Measurements from ENCODE around the gene ACAA2.
A peak's percentile ranks its signal among the peaks of the same experiment; 100 is the strongest.

Gene ACAA2

GRCh38 chr18:49813319-49814146 lies at the start of gene ACAA2:
Gene ACAA2 (minus strand): TSS chr18:49813533. CDS start chr18:49813484, 49 bp downstream.
- Mint-ChIP-seq H3K36me3 (peaks cover 13% of the 10 kb centered on the region), H3K9me3 (peaks cover 2% of the 10 kb centered on the region), H3K4me1 (peaks cover 68% of the 10 kb centered on the region), H3K4me3 (peak within 1 kb of the TSS; percentile 97), H3K27ac (peak within 1 kb of the TSS; percentile 96), H3K27me3 (no peaks in the 10 kb centered on the region)

GRCh38 chr18:49862656-49863385 lies 49.5 kb upstream of the ACAA2 start:
- H3K4me1 Mint-ChIP-seq, result no peaks in the 10 kb centered on the region
- H3K9me3 Mint-ChIP-seq, result no peaks in the 10 kb centered on the region
- no peak overlapping the region for H3K4me3 Mint-ChIP-seq
- peaks cover 2% of the 10 kb centered on the region for H3K27me3 Mint-ChIP-seq
- no peaks in the 10 kb centered on the region for H3K36me3 Mint-ChIP-seq
- no peak overlapping the region for H3K27ac Mint-ChIP-seq

- H3K9me3 Mint-ChIP-seq, result no peaks in the 10 kb centered on the region
- H3K36me3 Mint-ChIP-seq, result no peaks in the 10 kb centered on the region
- H3K27me3 Mint-ChIP-seq, result peaks cover 2% of the 10 kb centered on the region
- no peak overlapping the region for H3K27ac Mint-ChIP-seq
- no peak overlapping the region for H3K4me3 Mint-ChIP-seq
- H3K4me1 Mint-ChIP-seq, result no peaks in the 10 kb centered on the region
These were observed 48.3 kb upstream of the ACAA2 start for GRCh38 chr18:49861659-49862058.

- Mint-ChIP-seq H3K27me3 (no peaks in the 10 kb centered on the region), H3K36me3 (no peaks in the 10 kb centered on the region), H3K4me1 (no peaks in the 10 kb centered on the region), H3K9me3 (no peaks in the 10 kb centered on the region), H3K4me3 (no peak overlapping the region), H3K27ac (no peak overlapping the region)
These were observed 46.4 kb upstream of the ACAA2 start for GRCh38 chr18:49859725-49860124.

GRCh38 chr18:49859021-49859359 lies 45.7 kb upstream of the ACAA2 start:
- Mint-ChIP-seq H3K9me3 (no peaks in the 10 kb centered on the region), H3K4me3 (no peak overlapping the region), H3K27me3 (no peaks in the 10 kb centered on the region), H3K27ac (no peak overlapping the region), H3K36me3 (no peaks in the 10 kb centered on the region), H3K4me1 (no peaks in the 10 kb centered on the region)

GRCh38 chr18:49858309-49859020 lies 45.1 kb upstream of the ACAA2 start:
- H3K9me3 Mint-ChIP-seq, result no peaks in the 10 kb centered on the region
- no peaks in the 10 kb centered on the region for H3K36me3 Mint-ChIP-seq
- no peaks in the 10 kb centered on the region for H3K4me1 Mint-ChIP-seq
- H3K27me3 Mint-ChIP-seq, result no peaks in the 10 kb centered on the region
- no peak overlapping the region for H3K27ac Mint-ChIP-seq
- no peak overlapping the region for H3K4me3 Mint-ChIP-seq

GRCh38 chr18:49857708-49858107 lies 44.4 kb upstream of the ACAA2 start:
- no peak overlapping the region for H3K4me3 Mint-ChIP-seq
- H3K27me3 Mint-ChIP-seq, result no peaks in the 10 kb centered on the region
- no peaks in the 10 kb centered on the region for H3K36me3 Mint-ChIP-seq
- H3K4me1 Mint-ChIP-seq, result no peaks in the 10 kb centered on the region
- H3K27ac Mint-ChIP-seq, result no peak overlapping the region
- H3K9me3 Mint-ChIP-seq, result no peaks in the 10 kb centered on the region

GRCh38 chr18:49856496-49856895 lies 43.2 kb upstream of the ACAA2 start:
- Mint-ChIP-seq H3K9me3 (no peaks in the 10 kb centered on the region), H3K4me1 (no peaks in the 10 kb centered on the region), H3K4me3 (no peak overlapping the region), H3K36me3 (no peaks in the 10 kb centered on the region), H3K27me3 (no peaks in the 10 kb centered on the region), H3K27ac (no peak overlapping the region)

- no peak overlapping the region for H3K27ac Mint-ChIP-seq
- H3K36me3 Mint-ChIP-seq, result no peaks in the 10 kb centered on the region
- no peaks in the 10 kb centered on the region for H3K4me1 Mint-ChIP-seq
- H3K4me3 Mint-ChIP-seq, result no peak overlapping the region
- no peaks in the 10 kb centered on the region for H3K9me3 Mint-ChIP-seq
- no peaks in the 10 kb centered on the region for H3K27me3 Mint-ChIP-seq
These were observed 42.5 kb upstream of the ACAA2 start for GRCh38 chr18:49855711-49856415.

GRCh38 chr18:49854681-49855080 lies 41.3 kb upstream of the ACAA2 start:
- Mint-ChIP-seq H3K27me3 (no peaks in the 10 kb centered on the region), H3K9me3 (no peaks in the 10 kb centered on the region), H3K4me3 (no peak overlapping the region), H3K4me1 (no peaks in the 10 kb centered on the region), H3K27ac (no peak overlapping the region), H3K36me3 (no peaks in the 10 kb centered on the region)

- Mint-ChIP-seq H3K4me3 (no peak overlapping the region), H3K36me3 (no peaks in the 10 kb centered on the region), H3K27me3 (peaks cover under 1% of the 10 kb centered on the region), H3K27ac (no peak overlapping the region), H3K4me1 (no peaks in the 10 kb centered on the region), H3K9me3 (no peaks in the 10 kb centered on the region)
These were observed 40.1 kb upstream of the ACAA2 start for GRCh38 chr18:49853436-49853835.

- no peaks in the 10 kb centered on the region for H3K9me3 Mint-ChIP-seq
- H3K27me3 Mint-ChIP-seq, result peaks cover 3% of the 10 kb centered on the region
- H3K36me3 Mint-ChIP-seq, result no peaks in the 10 kb centered on the region
- no peak overlapping the region for H3K4me3 Mint-ChIP-seq
- no peaks in the 10 kb centered on the region for H3K4me1 Mint-ChIP-seq
- H3K27ac Mint-ChIP-seq, result no peak overlapping the region
These were observed 39.7 kb upstream of the ACAA2 start for GRCh38 chr18:49853011-49853410.

- Mint-ChIP-seq H3K27me3 (peaks cover 5% of the 10 kb centered on the region), H3K27ac (no peak overlapping the region), H3K4me1 (no peaks in the 10 kb centered on the region), H3K4me3 (no peak overlapping the region), H3K9me3 (no peaks in the 10 kb centered on the region), H3K36me3 (no peaks in the 10 kb centered on the region)
These were observed 38.3 kb upstream of the ACAA2 start for GRCh38 chr18:49851624-49852023.

GRCh38 chr18:49850636-49851035 lies 37.3 kb upstream of the ACAA2 start:
- Mint-ChIP-seq H3K4me1 (no peaks in the 10 kb centered on the region), H3K4me3 (no peak overlapping the region), H3K27ac (no peak overlapping the region), H3K27me3 (peaks cover 5% of the 10 kb centered on the region), H3K36me3 (no peaks in the 10 kb centered on the region), H3K9me3 (no peaks in the 10 kb centered on the region)

- H3K9me3 Mint-ChIP-seq, result no peaks in the 10 kb centered on the region
- H3K27ac Mint-ChIP-seq, result peak overlapping the region; percentile 20
- no peaks in the 10 kb centered on the region for H3K4me1 Mint-ChIP-seq
- no peak overlapping the region for H3K4me3 Mint-ChIP-seq
- no peaks in the 10 kb centered on the region for H3K36me3 Mint-ChIP-seq
- H3K27me3 Mint-ChIP-seq, result peaks cover 5% of the 10 kb centered on the region
These were observed 36.2 kb upstream of the ACAA2 start for GRCh38 chr18:49849331-49850217.
